ENCODE results near the gene DEPDC4.
"Not testable (repeated sequence)": the region's sequence is repeated elsewhere in the genome, so short reads cannot be mapped to it uniquely, and the experiment has no call there.

The DEPDC4 gene

GRCh38 chr12:100266835-100267602, at the start of gene DEPDC4, which contains the start of gene SCYL2:
DEPDC4 (minus strand) TSS chr12:100267079; CDS start chr12:100267076, 3 bp downstream.
SCYL2 (plus strand) TSS chr12:100267177; CDS start chr12:100282971, 15,794 bp downstream.
- in situ Hi-C loops (cut with HindIII; ENCODE audit: low sequenced_read_pairs): no loop called here

GRCh38 chr12:100311317-100311716, 44.4 kb upstream of the DEPDC4 start:
- in situ Hi-C loops (cut with HindIII; ENCODE audit: low sequenced_read_pairs): no loop called here

GRCh38 chr12:100308138-100308537, 41.3 kb upstream of the DEPDC4 start:
- in situ Hi-C loops (cut with HindIII; ENCODE audit: low sequenced_read_pairs): not testable (repeated sequence)

GRCh38 chr12:100304334-100304733, 37.5 kb upstream of the DEPDC4 start:
- in situ Hi-C loops (cut with HindIII; ENCODE audit: low sequenced_read_pairs): not testable (repeated sequence)

GRCh38 chr12:100303831-100304230, 37.0 kb upstream of the DEPDC4 start:
- in situ Hi-C loops (cut with HindIII; ENCODE audit: low sequenced_read_pairs): no loop called here

GRCh38 chr12:100302081-100302480, 35.2 kb upstream of the DEPDC4 start:
- in situ Hi-C loops (cut with HindIII; ENCODE audit: low sequenced_read_pairs): no loop called here

GRCh38 chr12:100295764-100296555, 29.1 kb upstream of the DEPDC4 start:
- in situ Hi-C loops (cut with HindIII; ENCODE audit: low sequenced_read_pairs): no loop called here

- in situ Hi-C loops (cut with HindIII; ENCODE audit: low sequenced_read_pairs): not testable (repeated sequence)
Observed at GRCh38 chr12:100294366-100294765, 27.5 kb upstream of the DEPDC4 start.

- in situ Hi-C loops (cut with HindIII; ENCODE audit: low sequenced_read_pairs): no loop called here
Observed at GRCh38 chr12:100293017-100293416, 26.1 kb upstream of the DEPDC4 start.

- in situ Hi-C loops (cut with HindIII; ENCODE audit: low sequenced_read_pairs): no loop called here
Observed at GRCh38 chr12:100290016-100290415, 23.1 kb upstream of the DEPDC4 start.

- in situ Hi-C loops (cut with HindIII; ENCODE audit: low sequenced_read_pairs): no loop called here
Observed at GRCh38 chr12:100289038-100289437, 22.2 kb upstream of the DEPDC4 start.

GRCh38 chr12:100284556-100284955, 17.7 kb upstream of the DEPDC4 start:
- in situ Hi-C loops (cut with HindIII; ENCODE audit: low sequenced_read_pairs): not testable (repeated sequence)

GRCh38 chr12:100279607-100280244, 12.8 kb upstream of the DEPDC4 start:
- in situ Hi-C loops (cut with HindIII; ENCODE audit: low sequenced_read_pairs): no loop called here

- in situ Hi-C loops (cut with HindIII; ENCODE audit: low sequenced_read_pairs): no loop called here
Observed at GRCh38 chr12:100279159-100279558, 12.3 kb upstream of the DEPDC4 start.

- in situ Hi-C loops (cut with HindIII; ENCODE audit: low sequenced_read_pairs): no loop called here
Observed at GRCh38 chr12:100274291-100274690, 7.4 kb upstream of the DEPDC4 start.

GRCh38 chr12:100273782-100274181, 6.9 kb upstream of the DEPDC4 start:
- in situ Hi-C loops (cut with HindIII; ENCODE audit: low sequenced_read_pairs): no loop called here

GRCh38 chr12:100268835-100269564, 2.1 kb upstream of the DEPDC4 start:
- in situ Hi-C loops (cut with HindIII; ENCODE audit: low sequenced_read_pairs): no loop called here

GRCh38 chr12:100267603-100268281, 863 bp upstream of the DEPDC4 start:
- in situ Hi-C loops (cut with HindIII; ENCODE audit: low sequenced_read_pairs): no loop called here

- in situ Hi-C loops (cut with HindIII; ENCODE audit: low sequenced_read_pairs): no loop called here
Observed at GRCh38 chr12:100266585-100266834, 369 bp downstream of the DEPDC4 start.

- in situ Hi-C loops (cut with HindIII; ENCODE audit: low sequenced_read_pairs): no loop called here
Observed at GRCh38 chr12:100265732-100266584, 921 bp downstream of the DEPDC4 start.
